Measurements from ENCODE around the gene PPP1R1C.
"Not testable (repeated sequence)": the region's sequence is repeated elsewhere in the genome, so short reads cannot be mapped to it uniquely, and the experiment has no call there.

PPP1R1C gene

GRCh38 chr2:181957668-181958067, 28.0 kb upstream of the PPP1R1C start:
- H3K4me2 ChIP-seq (ENCODE audit: low read length), result no peak overlapping the region

GRCh38 chr2:181958726-181959125, 26.9 kb upstream of the PPP1R1C start:
- H3K9me2 ChIP-seq (replicated peaks; ENCODE audit: control insufficient read depth, low read length), result no peaks in the 10 kb centered on the region
- no peaks in the 10 kb centered on the region for H3F3A ChIP-seq (ENCODE audit: control insufficient read depth, insufficient read depth)
- H3K27me3 ChIP-seq (ENCODE audit: control insufficient read depth, low read length), result no peaks in the 10 kb centered on the region
- peaks cover 15% of the 10 kb centered on the region for H3K4me1 ChIP-seq (ENCODE audit: control insufficient read depth, low read length)
- no peaks in the 10 kb centered on the region for H4K20me1 ChIP-seq (ENCODE audit: control insufficient read depth, insufficient read depth, low read depth, low read length)
- H3K79me2 ChIP-seq (ENCODE audit: control insufficient read depth, low read length), result no peaks in the 10 kb centered on the region
- no peak overlapping the region for H3K27ac ChIP-seq (ENCODE audit: low read depth, low read length)
- H3K4me3 ChIP-seq (ENCODE audit: low read length), result no peak overlapping the region
- no peak for TF ChIP-seq EZH2phosphoT487 (IDR thresholded peaks at IDR 0.05; ENCODE audit: borderline replicate concordance, low read length)
- TF ChIP-seq, protein P1, sequence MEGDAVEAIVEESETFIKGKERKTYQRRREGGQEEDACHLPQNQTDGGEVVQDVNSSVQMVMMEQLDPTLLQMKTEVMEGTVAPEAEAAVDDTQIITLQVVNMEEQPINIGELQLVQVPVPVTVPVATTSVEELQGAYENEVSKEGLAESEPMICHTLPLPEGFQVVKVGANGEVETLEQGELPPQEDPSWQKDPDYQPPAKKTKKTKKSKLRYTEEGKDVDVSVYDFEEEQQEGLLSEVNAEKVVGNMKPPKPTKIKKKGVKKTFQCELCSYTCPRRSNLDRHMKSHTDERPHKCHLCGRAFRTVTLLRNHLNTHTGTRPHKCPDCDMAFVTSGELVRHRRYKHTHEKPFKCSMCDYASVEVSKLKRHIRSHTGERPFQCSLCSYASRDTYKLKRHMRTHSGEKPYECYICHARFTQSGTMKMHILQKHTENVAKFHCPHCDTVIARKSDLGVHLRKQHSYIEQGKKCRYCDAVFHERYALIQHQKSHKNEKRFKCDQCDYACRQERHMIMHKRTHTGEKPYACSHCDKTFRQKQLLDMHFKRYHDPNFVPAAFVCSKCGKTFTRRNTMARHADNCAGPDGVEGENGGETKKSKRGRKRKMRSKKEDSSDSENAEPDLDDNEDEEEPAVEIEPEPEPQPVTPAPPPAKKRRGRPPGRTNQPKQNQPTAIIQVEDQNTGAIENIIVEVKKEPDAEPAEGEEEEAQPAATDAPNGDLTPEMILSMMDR (IDR thresholded peaks at IDR 0.05; ENCODE audit: low read depth, low read length, poor library complexity, severe bottlenecking), result no peak
- no peaks in the 10 kb centered on the region for H3K9me3 ChIP-seq (ENCODE audit: control insufficient read depth, insufficient read depth, low read length)
- no peak overlapping the region for H3K4me2 ChIP-seq (ENCODE audit: low read length)
- H3K36me3 ChIP-seq (ENCODE audit: control insufficient read depth, low read length), result no peaks in the 10 kb centered on the region

More at GRCh38 chr2:181957668-181958067, 28.0 kb upstream of the PPP1R1C start:
- no peaks in the 10 kb centered on the region for H3K9me3 ChIP-seq (ENCODE audit: control insufficient read depth, insufficient read depth, low read length)
- no peaks in the 10 kb centered on the region for H4K20me1 ChIP-seq (ENCODE audit: control insufficient read depth, insufficient read depth, low read depth, low read length)
- H3K4me3 ChIP-seq (ENCODE audit: low read length), result no peak overlapping the region
- H3K27me3 ChIP-seq (ENCODE audit: control insufficient read depth, low read length), result no peaks in the 10 kb centered on the region
- no peaks in the 10 kb centered on the region for H3K9me2 ChIP-seq (replicated peaks; ENCODE audit: control insufficient read depth, low read length)
- TF ChIP-seq EZH2phosphoT487 (IDR thresholded peaks at IDR 0.05; ENCODE audit: borderline replicate concordance, low read length), result no peak
- TF ChIP-seq, protein P1 (IDR thresholded peaks at IDR 0.05; ENCODE audit: low read depth, low read length, poor library complexity, severe bottlenecking), result no peak
- no peaks in the 10 kb centered on the region for H3K36me3 ChIP-seq (ENCODE audit: control insufficient read depth, low read length)
- H3K4me1 ChIP-seq (ENCODE audit: control insufficient read depth, low read length), result peaks cover 19% of the 10 kb centered on the region
- H3F3A ChIP-seq (ENCODE audit: control insufficient read depth, insufficient read depth), result no peaks in the 10 kb centered on the region
- no peaks in the 10 kb centered on the region for H3K79me2 ChIP-seq (ENCODE audit: control insufficient read depth, low read length)
- no peak overlapping the region for H3K27ac ChIP-seq (ENCODE audit: low read depth, low read length)

GRCh38 chr2:181959508-181959907, 26.1 kb upstream of the PPP1R1C start:
- Histone ChIP-seq H3K27me3 (ENCODE audit: control insufficient read depth, low read length) (no peaks in the 10 kb centered on the region), H3K9me3 (ENCODE audit: control insufficient read depth, insufficient read depth, low read length) (no peaks in the 10 kb centered on the region)

DNA sequence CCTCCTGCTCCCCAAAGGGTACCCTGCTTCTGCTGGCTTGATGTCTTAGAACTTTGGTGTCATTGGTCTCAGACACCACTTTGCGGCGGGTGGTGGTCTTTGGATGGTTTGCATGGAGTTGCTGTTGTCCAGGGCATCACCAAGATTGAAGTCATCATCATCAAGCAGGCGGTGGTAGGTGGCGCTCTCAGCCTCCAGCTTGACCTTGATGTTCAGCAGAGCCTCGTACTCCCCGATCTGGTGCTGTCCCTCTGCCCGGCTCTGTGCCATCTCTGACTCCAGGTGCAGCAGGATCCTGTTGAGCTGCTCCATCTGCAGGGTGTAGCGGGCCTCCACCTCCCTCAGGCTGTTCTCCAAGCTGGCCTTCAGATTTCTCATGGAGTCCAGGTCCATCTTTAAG, 24.5 kb upstream of the PPP1R1C start:
- H3K27me3 ChIP-seq (ENCODE audit: control insufficient read depth, low read length); H4K20me1 ChIP-seq (ENCODE audit: control insufficient read depth, insufficient read depth, low read depth, low read length); H3K4me3 ChIP-seq (ENCODE audit: low read length); H3K9me2 ChIP-seq (replicated peaks; ENCODE audit: control insufficient read depth, low read length); H3K36me3 ChIP-seq (ENCODE audit: control insufficient read depth, low read length); H3K27ac ChIP-seq (ENCODE audit: low read depth, low read length); H3K9me3 ChIP-seq (ENCODE audit: control insufficient read depth, insufficient read depth, low read length); H3K4me1 ChIP-seq (ENCODE audit: control insufficient read depth, low read length); H3F3A ChIP-seq (ENCODE audit: control insufficient read depth, insufficient read depth); H3K79me2 ChIP-seq (ENCODE audit: control insufficient read depth, low read length); H3K4me2 ChIP-seq (ENCODE audit: low read length): not testable (repeated sequence)

More at GRCh38 chr2:181959508-181959907, 26.1 kb upstream of the PPP1R1C start:
- no peak overlapping the region for H3K4me2 ChIP-seq (ENCODE audit: low read length)
- H3K9me2 ChIP-seq (replicated peaks; ENCODE audit: control insufficient read depth, low read length), result no peaks in the 10 kb centered on the region
- no peak overlapping the region for H3K27ac ChIP-seq (ENCODE audit: low read depth, low read length)
- H3F3A ChIP-seq (ENCODE audit: control insufficient read depth, insufficient read depth), result no peaks in the 10 kb centered on the region
- peaks cover 8% of the 10 kb centered on the region for H3K4me1 ChIP-seq (ENCODE audit: control insufficient read depth, low read length)
- no peak overlapping the region for H3K4me3 ChIP-seq (ENCODE audit: low read length)
- H4K20me1 ChIP-seq (ENCODE audit: control insufficient read depth, insufficient read depth, low read depth, low read length), result no peaks in the 10 kb centered on the region
- no peaks in the 10 kb centered on the region for H3K36me3 ChIP-seq (ENCODE audit: control insufficient read depth, low read length)
- TF ChIP-seq EZH2phosphoT487 (IDR thresholded peaks at IDR 0.05; ENCODE audit: borderline replicate concordance, low read length), result no peak
- TF ChIP-seq, protein P1 (IDR thresholded peaks at IDR 0.05; ENCODE audit: low read depth, low read length, poor library complexity, severe bottlenecking), result no peak
- H3K79me2 ChIP-seq (ENCODE audit: control insufficient read depth, low read length), result no peaks in the 10 kb centered on the region
